ENCODE data around the gene PRR14L.
"Not testable (repeated sequence)": the region's sequence is repeated elsewhere in the genome, so short reads cannot be mapped to it uniquely, and the experiment has no call there.

Gene PRR14L

DNA sequence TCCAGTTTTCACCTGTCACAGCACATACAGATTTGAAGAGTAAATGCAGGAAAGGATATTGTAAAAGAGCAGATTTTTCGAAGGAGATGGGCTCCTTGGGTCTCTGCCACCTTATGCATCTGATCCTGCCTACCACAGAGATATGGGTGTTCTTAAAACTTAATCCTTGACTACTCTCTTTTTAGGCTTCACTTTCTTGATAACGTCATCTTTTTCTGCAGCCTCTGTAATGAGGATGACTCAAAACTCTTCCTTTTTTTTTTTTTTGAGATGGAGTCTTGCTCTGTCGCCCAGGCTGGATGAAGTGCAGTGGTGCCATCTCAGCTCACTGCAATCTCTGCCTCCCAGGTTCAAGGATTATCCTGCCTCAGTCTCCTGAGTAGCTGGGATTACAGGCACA, 7.8 kb downstream of the PRR14L start:
- DNase-seq (ENCODE audit: low read depth in 2 of 2, low spot score in 1 of 2), result no peak

- DNase-seq (ENCODE audit: low read depth in 2 of 2, low spot score in 1 of 2), result not testable (repeated sequence)
Measured at GRCh38 chr22:31740314-31740713, 9.6 kb downstream of the PRR14L start.

DNA sequence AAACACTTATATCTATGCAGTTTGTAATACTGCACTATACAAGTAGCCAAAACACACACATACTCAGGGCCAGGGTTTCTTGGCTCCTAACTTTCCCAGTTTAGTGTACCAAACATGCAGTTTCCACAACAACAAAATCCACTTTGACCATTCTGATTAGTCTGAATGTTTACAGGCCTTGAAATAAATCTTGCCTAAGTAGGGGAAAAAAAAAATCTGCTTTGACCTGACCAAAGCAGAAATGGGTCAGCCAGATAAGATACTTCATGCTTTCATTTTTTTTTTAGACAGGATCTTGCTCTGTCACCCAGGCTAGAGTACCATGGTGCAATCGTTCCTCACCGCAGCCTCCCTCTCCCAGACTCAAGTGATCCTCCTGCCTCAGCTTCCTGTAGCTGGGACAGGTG, 10.1 kb downstream of the PRR14L start:
- no peak for DNase-seq (ENCODE audit: low read depth in 2 of 2, low spot score in 1 of 2)

DNA sequence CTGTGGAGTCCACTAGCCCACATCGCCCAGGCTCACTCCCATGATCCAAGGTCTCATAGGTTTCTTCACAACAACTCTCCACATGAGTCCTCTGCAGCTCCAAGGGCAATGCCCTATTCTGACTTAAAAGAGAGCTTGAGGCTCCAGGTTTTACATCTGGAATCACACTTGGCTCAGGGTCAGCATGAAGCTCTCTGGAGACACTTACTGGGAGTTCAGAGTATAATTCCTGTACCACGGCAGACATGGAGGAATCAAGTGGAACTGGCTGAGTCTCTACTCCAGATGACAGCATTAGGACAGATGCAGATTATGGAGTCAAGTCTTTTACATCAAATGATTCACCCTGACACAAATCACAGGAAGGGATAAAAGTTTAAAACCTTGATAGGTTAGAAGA, 11.4 kb downstream of the PRR14L start:
- DNase-seq (ENCODE audit: low read depth in 2 of 2, low spot score in 1 of 2), result no peak

GRCh38 chr22:31737932-31738331, 12.0 kb downstream of the PRR14L start:
- DNase-seq (ENCODE audit: low read depth in 2 of 2, low spot score in 1 of 2), result no peak

- DNase-seq (ENCODE audit: low read depth in 2 of 2, low spot score in 1 of 2), result no peak
Measured at GRCh38 chr22:31736458-31736857, 13.5 kb downstream of the PRR14L start.

- DNase-seq (ENCODE audit: low read depth in 2 of 2, low spot score in 1 of 2), result no peak
Measured at GRCh38 chr22:31734512-31734911, 15.4 kb downstream of the PRR14L start.

- DNase-seq (ENCODE audit: low read depth in 2 of 2, low spot score in 1 of 2), result no peak
Measured at GRCh38 chr22:31733580-31734079, 16.3 kb downstream of the PRR14L start.

DNA sequence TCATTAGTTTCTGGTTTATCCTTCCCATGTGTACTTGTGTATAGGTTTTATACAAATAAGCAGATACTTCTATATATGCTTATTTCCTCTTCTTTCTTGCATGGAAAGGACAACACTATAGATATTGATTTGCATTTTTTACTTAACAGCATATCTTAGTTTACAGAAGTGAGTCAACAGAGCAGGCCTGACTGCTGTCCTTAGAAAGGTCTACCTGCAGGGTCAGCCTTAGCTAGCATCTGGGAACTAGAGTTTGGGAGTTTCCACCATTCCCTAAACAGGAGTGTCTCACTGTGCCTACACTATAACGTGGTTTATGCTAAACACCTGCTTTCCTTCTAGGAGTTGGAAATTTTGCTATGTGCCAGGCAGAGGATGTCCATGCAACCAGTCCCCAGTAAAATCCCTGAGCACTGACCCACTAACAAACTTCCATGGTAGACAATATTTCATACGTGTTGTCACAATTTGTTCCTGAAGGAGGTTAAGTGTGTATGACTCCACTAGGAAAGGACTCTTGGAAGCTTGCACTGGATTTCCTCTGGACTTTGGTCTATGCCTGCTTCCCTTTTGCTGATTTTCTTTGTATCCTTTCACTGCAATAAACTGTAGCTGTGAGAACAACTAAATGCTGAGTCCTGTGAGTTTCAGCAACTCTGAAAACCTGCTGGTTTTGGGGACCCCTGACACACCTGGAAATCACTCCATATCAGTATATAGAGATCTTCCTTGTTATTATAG, 17.7 kb downstream of the PRR14L start:
- DNase-seq (ENCODE audit: low read depth in 2 of 2, low spot score in 1 of 2), result no peak

- DNase-seq (ENCODE audit: low read depth in 2 of 2, low spot score in 1 of 2), result no peak
Measured at GRCh38 chr22:31730344-31730711, 19.6 kb downstream of the PRR14L start.

GRCh38 chr22:31728857-31729256, 21.1 kb downstream of the PRR14L start:
- DNase-seq (ENCODE audit: low read depth in 2 of 2, low spot score in 1 of 2), result no peak

DNA sequence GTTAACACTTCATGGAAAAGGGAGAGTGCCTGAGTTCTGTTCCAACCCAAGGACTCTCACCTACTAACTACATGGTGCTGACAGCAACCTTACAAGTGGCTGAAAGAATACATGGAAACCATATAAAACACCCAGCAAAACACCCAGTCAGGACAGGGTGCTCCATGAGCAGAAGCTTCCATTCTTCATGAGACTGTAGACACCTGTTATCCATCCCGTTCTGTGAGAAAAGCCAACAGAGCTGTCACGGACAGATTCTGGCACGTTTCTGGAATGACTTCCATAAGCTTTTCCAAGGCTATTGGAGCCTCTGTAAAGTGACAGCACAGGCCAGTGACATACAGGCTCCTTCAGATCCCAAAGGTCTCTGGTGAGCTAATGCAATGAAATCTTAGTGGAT, 23.2 kb downstream of the PRR14L start:
- DNase-seq (ENCODE audit: low read depth in 2 of 2, low spot score in 1 of 2), result no peak

- no peak for DNase-seq (ENCODE audit: low read depth in 2 of 2, low spot score in 1 of 2)
Measured at GRCh38 chr22:31723723-31724122, 26.2 kb downstream of the PRR14L start.

GRCh38 chr22:31719850-31720471, 30.0 kb downstream of the PRR14L start:
- no peak for DNase-seq (ENCODE audit: low read depth in 2 of 2, low spot score in 1 of 2)

DNA sequence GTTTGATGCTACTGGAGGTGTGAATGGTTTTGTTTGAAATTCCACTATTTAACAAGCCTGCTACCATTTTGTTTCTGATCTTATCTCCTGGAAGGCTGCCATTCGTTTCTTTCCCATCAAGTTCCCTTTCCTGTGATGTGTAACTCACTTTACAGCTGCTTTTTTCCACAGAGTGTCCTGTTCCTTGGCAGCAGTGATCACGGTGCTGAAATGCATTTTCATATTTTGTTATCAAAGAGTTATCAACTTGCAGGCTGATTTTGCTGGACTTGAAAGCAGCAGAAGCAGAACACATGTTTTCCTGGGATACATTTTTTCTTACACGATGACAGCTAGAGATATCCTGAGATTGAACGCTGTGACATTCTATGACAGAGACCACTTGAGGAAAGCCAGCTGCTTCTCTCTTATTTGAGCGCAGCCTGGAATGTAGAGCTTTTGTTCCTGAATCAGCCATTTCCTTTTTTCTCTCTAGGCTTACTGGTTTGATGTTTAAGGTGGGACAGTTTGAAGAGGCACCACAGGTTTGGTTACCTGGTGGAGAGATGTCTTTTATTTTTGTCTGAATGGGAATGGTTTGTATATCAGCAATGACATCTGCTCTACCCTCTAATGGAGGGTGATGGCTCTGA, 34.7 kb downstream of the PRR14L start:
- DNase-seq (ENCODE audit: low read depth in 2 of 2, low spot score in 1 of 2), result no peak

DNA sequence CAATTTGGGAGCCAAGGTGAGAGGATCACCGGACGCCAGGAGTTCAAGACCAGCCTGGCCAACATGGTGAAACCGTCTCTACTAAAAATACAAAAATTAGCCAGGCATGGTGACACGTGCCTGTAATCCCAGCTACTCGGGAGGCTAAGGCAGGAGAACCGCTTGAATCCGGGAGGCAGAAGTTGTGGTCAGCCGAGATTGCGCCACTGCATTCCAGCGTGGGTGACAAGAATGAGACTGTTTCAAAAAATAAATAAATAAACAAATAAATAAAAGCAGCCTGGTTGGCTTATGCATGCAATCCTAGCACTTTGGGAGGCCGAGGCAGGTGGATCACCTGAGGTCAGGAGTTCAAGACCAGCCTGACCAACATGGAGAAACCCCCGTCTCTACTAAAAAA, 38.7 kb downstream of the PRR14L start:
- DNase-seq (ENCODE audit: low read depth in 2 of 2, low spot score in 1 of 2), result not testable (repeated sequence)

DNA sequence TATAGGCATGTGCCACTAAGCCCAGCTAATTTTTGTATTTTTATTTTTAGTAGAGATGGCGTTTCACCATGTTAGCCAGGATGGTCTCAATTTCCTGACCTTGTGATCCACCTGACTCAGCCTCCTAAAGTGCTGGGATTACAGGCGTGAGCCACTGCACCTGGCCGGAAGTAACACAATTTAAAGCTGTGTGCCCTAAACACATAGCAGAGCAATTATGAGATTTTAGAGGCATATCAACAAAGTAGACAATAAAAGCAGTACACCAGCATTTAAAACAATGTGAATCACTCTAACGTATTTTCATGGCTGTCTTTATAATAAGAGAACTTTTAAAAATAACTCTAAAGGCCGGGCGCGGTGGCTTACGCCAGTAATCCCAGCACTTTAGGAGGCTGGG, 42.4 kb downstream of the PRR14L start:
- no peak for DNase-seq (ENCODE audit: low read depth in 2 of 2, low spot score in 1 of 2)

DNA sequence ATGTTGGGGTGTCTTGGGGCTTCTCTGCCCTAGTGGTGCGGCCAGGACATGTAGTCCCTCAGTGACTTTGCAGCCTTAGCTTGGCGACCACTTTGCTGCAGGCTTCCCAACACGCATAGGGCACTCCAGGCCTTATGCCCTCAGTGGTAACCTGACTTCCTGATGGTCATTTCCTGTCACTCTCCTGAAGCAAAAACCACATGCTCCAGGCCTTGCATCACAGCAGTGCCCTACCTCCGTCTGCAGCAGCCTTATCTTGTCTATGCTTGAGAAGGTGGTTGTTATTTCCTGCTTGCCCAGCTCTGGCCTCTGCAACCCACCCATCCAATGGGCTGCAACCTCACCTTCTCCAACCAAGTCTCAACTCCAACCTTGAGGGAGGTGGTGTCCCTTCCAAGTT, 54.5 kb downstream of the PRR14L start:
- no peak for DNase-seq (ENCODE audit: low read depth in 2 of 2, low spot score in 1 of 2)

- DNase-seq (ENCODE audit: low read depth in 2 of 2, low spot score in 1 of 2), result not testable (repeated sequence)
Measured at GRCh38 chr22:31694046-31694445, 55.9 kb downstream of the PRR14L start.

- DNase-seq (ENCODE audit: low read depth in 2 of 2, low spot score in 1 of 2), result no peak
Measured at GRCh38 chr22:31692186-31692886, 57.6 kb downstream of the PRR14L start.

GRCh38 chr22:31691408-31691807, 58.5 kb downstream of the PRR14L start:
- DNase-seq (ENCODE audit: low read depth in 2 of 2, low spot score in 1 of 2), result no peak

Measured in stimulated activated CD8-positive, alpha-beta memory T cell treated with anti-CD3 and anti-CD28 coated beads, Interleukin-4, amount 100 ng/mL, for 1 hour (primary cell).